Fibroblast of skin of right quadriceps (primary cell): ENCODE data around the gene LHFPL6.

Experiments used
- DNase-seq: peaks from one replicate; pipeline ENCODE4 v3.0.0-alpha.2; 2013

The LHFPL6 gene

DNA sequence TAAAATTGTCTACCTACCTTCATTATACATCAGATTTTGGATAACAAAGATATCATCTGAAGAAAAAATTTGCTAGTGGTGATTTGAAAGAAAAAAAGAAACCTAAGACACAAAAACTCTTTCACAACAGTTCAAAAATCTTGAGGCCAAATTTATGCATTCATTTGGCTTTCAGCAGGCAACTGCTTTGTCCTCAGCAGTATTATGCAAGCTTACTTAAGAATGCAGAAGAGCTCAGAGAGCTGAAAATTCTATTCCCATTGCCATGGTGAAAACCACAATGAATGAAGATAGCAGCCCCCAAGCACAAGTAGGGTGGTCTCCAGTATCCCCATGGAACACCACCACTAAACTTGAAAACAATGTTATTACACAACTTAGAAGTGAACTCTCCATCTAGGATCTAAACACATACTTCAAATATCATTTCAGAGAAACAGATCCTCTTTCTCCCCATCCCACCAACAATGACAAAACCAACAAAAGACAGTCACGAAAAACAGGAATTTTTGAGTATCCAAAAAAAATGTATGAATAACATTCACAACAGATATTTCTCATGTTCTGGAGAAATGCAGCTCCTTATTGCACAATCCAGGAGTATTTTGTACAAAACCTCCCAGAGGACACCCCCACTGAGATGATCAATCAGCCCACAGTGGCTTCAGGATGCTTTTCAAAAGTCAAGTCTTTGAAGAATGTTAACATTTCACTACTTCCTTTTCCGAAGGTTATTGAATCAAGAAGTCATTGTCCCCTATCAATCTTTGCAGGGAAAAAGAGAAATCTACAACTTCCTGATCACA, 192.7 kb downstream of the LHFPL6 start:
- peak; percentile 85 for DNase-seq

DNA sequence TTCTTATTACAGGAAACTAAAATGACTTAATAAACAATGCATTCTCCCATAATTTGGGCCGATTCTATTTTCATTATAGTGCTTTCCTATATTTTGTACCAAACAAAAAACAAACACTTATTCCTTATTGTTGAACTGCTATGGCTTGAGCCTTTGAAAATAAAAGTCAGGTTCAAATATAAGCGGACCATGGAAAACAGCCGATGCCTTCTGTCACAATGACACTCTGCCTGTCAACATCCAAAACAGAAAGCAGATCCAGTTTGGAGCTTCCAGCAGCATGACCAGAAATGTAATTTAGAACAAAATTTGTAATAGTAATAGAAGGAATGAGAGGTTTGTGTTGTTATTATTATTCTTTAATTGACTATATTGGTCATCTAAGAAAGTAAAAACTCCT, 194.5 kb downstream of the LHFPL6 start:
- DNase-seq: no peak

DNA sequence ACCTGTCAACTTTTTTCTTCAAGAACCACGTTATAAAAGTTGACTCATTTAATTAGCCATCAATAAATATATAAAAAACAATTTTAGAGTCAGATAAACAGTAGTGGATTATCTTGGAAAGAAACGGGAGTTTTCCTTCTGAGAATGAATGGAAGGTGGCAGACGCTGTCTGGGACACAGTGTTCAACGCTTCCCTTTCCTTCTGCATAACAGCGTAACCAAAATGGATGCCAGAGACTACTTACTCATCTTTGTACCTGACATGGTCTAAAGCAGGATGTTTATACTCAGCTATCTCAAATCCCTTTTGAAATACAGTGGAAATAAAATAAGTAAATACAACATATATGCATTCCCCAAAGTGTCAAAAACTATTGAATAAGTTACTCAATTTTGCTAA, 195.2 kb downstream of the LHFPL6 start:
- DNase-seq: no peak

DNA sequence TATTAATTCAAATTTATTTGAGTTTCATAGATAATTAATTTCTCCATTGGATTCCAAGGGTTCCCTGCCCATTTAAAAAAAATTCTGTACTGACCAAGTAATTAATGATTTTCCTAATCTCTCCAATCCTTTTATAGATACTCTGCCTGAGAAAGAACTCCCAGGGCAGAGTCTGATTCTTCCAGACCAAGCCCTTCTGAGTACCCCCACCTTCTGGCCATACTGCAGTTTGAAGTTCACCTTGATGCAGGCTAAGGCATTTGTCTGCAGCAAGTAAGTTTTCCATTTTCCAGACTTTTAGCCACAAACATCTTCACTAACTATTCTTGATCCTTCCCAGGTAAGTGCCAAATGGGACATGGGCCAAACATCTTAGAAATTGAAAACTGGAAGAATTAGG, 195.9 kb downstream of the LHFPL6 start:
- no peak for DNase-seq

DNA sequence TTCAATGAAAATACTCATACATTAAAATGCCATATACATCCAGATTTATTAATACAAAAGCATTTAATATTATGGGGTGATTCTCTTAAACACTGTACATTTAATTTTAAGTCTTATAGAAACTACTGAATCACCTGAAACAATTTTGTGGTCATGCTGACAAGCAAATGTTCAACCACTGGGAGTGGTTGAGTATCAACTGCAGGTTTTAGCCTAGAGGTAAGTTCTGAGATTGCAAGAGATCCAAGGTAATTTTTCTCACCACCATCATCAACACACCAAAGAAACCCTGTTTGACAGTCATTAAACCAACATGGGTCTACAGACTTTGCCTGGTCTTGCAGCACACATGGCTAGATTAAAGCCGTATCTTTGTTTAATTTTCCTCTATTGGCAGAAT, 196.3 kb downstream of the LHFPL6 start:
- DNase-seq: no peak

DNA sequence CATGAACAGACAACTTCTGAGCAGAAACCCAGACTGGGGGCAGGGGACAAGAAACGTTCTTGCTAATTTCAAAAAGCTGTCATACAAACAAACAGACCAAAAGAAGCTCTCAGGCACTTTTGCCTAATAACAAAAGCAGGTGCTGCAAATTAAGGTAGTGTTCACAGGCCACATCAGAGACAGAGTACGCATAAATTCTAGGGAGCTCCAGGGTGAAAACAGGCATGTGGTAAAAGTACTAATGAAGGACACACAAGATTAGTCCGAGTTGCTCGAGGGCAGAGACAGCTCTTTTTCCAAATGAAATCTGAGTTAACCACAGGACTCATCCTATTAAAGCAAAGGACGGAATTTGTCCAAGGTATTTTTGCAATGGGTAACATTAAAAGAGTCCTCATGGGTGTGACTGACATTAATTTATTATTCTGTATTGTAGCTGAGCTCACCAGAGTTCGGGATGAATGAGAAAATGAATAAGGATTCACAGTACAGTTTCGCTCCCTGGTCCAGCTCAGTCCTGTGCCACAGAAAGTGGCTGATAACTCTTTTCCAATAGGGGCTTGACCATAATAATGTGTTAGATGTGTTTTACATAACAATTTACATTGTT, 197.3 kb downstream of the LHFPL6 start:
- DNase-seq: no peak

DNA sequence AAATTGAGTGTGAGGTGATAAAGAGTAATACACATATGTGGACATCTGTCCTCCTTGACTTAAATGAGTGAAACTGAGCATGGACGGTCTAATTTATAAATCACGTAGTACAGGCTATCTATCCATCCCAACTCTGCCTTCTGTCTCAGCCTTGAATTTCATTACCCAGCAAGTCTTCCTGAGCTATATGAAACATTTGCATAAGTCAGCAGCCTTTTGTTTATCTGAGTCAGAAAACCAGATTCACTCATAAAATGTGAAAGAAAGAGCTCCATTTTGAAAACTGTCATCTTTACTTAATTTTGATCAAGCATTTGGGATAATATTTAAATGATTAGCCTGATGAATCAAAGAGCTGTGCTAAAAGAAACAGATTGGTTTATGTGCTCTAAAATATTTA, 197.9 kb downstream of the LHFPL6 start:
- DNase-seq: no peak

DNA sequence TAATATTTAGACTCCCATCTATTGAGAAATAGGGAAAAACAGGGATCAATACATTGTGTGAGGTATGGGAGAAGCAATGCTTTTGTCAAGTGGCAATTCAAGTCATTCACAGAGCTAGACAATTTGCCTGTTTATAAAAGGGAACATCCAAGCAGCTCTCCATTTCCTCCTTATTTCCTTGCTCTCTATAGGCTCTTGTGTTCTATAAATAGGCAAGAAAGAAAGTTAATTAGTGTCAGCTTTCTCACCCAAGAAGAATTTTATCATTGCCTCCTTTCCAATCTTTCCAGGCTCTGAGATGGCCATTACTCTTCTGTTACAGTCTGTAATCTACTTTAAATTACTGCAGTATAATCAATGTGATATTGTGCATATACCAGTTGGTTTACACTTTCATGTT, 199.9 kb downstream of the LHFPL6 start:
- no peak for DNase-seq

DNA sequence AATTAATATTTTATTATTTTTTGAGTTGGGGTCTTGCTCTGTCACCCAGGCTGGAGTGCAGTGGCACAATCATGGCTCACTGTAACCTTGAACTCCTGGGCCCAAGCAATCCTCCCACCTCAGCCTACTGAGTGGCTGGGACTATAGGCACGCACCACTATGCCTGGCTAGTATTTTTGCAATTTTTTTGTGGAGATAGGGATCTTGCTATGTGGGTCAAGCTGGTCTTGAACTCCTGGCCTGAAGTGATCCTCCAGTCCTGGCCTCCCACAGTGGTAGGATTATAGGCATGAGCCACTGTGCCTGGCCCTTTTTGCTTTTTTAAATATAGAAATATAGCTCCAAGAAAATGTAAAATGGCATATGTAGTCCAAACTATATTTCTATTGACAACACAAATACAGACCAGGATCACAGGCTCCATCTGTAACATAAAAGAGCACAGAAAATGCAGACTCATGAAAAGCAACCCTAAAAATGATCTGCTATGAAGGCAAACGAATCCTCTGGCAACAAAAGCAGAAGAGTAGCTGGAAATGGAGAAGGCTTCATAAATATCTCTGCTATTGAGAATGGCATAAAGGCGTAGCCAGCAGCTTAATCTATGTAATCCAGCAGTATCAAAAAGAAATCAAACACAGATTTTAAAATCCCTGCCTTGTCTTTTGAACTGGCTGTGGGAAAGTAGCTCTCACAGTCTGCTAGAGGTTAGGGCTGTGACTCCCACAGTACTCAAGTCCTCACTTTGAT, 200.6 kb downstream of the LHFPL6 start:
- no peak for DNase-seq

DNA sequence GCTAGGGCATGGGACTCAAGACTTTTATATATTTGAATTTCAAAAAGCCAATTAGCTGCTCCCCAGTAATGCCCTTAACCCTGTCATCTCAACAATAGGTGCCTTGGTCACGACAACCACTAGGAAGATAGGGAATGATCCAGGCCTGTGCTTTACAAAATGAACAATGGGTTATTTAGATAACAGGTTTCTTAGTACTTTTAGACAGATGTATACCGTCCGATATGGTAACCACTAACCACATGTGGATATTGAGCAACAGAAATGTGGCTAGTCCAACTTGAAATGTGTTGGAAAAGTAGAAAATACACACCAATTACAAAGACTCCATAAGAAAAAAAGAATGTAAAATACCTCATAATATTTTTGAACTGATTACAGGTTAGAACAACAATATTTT, 201.2 kb downstream of the LHFPL6 start:
- DNase-seq: no peak

DNA sequence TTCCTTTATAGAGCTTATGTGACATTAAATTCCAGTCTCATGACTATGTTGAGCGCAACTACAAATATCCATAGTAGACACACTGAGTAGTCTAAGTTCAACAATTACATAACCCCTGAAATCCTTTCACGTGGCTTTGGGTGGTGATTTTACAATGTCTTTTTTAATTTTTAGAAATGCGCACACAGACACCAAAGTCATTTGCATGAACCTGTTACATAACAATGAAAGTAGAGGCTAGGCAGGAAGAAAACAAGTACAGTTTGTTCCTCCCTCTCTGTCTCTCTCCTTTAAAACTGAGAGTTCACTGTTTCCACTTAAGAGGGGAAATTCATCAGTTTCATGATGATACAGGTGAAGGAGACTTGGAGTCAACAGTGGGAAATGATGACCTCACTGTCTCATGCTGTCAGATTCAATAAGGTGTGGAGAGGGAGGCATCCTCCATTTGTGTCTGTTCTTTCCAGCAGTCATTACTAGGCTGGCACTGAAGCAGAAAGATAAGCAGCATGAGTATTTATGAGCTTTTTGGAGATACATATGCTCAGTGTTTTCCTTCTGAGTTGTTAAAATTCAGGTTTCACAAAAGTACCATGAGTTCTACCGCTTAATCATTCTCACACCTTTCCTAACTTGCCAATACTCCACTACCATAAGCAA, 201.8 kb downstream of the LHFPL6 start:
- no peak for DNase-seq

DNA sequence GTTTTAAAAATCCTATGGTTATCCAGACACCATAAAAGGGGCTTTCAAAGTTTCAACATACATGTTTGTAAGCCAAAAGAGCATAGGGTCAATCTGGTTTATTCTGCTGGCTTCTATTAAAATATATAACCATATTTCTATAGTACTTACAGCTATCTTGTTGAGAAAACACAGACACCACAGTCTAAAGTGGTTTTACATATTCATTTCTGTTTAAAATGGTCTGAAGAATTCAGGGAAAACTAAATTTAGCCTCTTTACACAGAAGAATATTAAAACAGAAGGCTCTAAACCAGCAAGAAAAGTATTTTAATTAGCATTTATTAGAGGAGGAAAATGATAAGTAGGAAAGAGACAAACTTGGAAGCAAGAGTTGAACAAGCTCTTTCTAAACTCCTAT, 203.9 kb downstream of the LHFPL6 start:
- DNase-seq: no peak

DNA sequence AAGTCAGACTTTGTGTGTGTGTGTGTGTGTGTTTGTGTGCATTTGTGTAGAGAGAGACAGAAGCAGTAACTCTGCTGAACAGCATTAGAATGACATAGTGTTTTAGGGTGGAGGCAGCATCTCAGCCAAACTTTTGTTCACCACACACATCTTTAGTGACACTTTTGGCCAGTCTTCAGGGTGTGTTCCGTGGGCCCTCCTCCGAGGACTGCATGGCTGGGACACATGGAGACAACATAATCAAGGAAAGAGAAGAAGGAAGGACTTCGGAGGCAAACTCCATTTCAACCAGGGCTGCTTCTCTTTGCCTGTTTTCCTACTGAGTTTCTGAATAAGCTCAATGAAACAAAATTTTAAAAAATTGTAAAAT, 205.1 kb downstream of the LHFPL6 start:
- DNase-seq: no peak

DNA sequence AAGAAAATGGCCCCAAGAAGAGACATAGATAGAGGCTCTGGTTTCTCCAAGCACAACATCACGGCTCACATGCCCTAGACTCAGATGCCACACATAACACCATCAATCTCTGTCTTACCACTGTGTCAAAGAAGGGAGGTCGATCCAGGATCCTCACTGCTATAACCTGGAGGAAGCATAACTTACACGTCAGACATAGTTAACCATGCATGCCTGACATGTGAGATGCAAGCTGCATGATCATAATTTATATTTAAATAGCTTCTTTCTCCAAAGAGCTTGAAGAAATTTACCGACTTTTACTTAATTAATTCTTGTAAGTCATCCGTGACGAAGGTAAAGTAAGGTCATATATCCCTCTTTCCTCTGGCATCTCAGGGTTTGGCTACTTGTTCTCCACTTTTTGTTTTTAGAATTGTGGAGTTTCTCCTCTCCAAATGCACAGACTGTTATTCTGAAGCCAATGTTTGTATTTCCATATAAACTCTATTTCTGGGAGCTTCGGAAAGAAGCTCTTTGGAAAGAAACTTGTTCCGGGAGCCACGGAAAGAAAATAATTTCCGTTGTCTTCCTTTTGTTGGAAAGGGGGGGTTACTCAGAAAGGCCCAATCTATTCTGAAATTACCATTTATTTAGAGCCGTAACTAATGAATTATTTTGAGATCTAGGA, 205.6 kb downstream of the LHFPL6 start:
- DNase-seq: no peak

DNA sequence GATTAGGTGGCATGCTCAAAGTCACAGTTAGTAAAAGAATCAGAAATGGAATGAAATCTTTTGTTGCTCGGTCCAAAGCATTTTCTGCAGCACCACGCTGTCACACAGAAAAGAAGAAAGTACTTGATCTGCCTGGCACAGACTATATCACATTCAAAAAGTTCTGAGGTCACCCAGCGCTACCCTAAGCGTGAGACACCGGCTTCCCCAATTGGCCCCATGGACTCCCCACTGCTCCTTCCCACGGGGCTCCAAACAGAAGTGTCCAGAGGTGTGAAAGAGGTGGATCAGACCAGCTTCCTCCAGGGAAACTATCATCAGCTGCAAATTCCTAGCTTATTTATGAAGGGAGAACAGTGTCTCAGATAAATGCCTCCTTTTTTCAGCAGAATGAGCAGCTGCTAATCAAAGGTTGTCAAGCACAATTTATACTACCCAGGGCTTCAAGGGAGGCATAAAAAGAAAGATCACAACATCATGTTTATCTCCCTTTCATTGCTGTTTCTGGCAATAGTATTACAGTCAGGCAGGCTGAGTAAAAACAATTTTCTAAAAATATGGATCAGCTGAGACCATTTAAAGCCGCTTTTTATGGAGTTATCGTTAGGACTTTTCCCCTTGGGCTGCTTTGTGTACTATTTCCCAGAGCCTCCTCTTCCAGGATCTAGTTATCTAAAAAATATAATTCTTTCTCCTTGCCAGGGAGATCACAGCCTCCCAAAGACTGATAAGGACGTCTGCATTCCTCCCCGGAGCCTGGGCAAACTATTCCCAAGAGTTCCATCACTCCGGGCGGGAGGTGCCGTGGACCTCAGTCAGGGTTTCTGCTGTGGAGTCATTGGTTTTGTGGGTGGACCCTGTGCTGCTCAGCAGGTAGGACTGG, 208.0 kb downstream of the LHFPL6 start:
- no peak for DNase-seq

DNA sequence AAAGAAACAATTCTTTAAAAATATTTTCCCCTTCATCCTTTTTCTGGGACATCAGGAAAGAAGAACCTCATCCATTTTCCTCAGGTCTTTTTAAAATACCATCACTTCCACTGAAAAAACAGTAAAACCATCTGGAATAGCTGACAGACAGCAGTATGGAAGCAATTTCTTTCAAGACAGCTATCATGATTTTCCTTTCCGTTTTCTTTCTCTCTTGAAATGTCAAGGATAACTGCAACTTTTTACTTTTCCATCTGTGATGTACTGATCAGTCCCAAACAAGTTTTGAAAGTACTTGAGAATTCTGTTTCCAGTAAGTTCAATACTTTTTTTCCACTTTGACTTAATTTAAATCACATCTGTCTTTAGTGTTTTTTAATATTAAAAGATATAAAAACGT, 211.2 kb downstream of the LHFPL6 start:
- no peak for DNase-seq

DNA sequence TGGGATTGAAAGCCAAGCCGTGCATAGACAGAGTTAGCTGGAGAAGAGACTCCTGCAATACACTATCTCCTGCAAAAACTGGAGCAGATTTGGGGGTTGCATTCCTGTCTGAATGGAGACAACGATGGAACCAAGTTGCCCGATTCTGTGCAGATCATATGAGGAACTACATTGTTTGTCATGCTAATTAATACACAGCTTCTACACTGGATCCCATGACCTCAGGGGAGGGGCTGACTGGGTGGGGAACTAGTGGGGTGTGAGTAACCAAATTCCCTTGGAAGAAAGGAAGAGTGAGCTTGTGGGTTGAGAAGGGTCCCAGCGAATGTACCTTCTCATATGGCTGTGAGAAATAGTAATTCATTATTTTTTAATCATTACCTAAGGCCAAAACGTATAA, 214.0 kb downstream of the LHFPL6 start:
- DNase-seq: no peak

DNA sequence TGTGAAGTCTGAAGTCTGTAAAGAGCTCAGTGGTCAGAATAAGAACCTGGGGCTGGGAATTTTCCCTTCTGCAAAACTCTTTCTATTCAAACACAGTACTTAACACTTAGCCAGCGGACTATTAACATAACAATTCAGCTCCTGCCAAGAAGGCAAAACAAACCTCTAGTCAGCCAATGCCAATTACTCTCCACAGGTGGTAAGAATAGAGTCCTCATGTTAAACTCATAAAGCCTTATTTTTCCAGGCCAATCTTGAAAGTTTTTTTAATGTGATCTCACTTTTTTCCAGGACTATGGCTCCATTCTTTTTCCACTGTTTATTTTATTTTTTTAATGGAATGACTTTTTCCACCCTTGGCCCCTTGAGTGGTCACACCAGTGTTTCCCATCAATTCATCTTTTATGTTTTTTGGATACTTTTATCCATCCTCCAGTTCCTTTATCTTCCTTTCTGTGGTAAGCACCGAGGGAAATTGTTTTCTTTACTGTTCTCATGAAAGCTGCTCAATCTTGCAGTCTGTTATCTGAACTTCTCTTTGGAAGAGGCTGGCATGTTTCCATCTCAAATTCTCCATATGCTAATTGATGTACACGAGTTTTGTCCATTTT, 217.3 kb downstream of the LHFPL6 start:
- DNase-seq: no peak

DNA sequence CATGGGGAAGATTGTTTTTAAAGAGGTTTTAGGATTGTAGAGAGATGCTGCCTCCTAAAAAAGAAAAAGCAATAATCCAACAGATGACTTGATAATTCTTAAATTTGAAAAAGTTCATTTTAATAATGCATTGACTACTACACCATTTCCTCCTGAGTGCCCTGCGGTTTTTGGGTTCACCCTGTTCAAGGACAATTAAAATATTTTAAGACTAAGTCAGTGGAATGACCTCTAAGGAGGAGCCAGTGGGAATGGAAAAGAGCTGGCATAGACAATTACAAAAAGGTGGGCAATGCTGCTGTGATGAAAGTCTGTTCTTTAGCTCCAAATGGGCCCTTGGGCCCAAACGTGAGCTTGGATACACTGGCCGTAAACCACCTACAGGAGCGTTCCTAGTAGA, 217.8 kb downstream of the LHFPL6 start:
- no peak for DNase-seq

DNA sequence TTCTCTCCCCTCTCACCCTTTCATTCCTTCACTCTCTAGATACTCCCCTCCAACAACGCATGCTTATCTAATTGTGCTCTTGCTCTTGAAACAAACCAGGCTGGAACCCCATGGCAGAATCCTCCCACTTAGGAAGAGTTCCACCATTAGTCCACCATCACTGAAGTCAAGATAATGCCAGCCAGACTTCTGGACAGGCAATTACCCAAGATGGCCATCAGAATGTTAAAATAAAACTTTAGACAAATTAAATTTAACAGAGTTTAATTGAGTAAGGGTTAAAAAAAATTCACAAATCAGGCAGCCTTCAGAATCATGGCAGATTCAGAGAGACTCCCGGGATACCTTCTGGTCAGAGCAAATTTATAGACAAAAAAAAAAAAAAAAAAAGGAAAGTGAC, 221.5 kb downstream of the LHFPL6 start:
- DNase-seq: no peak
